ENCODE measurements around the gene ACMSD.

- TF ChIP-seq, protein P1, sequence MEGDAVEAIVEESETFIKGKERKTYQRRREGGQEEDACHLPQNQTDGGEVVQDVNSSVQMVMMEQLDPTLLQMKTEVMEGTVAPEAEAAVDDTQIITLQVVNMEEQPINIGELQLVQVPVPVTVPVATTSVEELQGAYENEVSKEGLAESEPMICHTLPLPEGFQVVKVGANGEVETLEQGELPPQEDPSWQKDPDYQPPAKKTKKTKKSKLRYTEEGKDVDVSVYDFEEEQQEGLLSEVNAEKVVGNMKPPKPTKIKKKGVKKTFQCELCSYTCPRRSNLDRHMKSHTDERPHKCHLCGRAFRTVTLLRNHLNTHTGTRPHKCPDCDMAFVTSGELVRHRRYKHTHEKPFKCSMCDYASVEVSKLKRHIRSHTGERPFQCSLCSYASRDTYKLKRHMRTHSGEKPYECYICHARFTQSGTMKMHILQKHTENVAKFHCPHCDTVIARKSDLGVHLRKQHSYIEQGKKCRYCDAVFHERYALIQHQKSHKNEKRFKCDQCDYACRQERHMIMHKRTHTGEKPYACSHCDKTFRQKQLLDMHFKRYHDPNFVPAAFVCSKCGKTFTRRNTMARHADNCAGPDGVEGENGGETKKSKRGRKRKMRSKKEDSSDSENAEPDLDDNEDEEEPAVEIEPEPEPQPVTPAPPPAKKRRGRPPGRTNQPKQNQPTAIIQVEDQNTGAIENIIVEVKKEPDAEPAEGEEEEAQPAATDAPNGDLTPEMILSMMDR (IDR thresholded peaks at IDR 0.05), result no peak
- no peak for TF ChIP-seq POLR2A (IDR thresholded peaks at IDR 0.05)
These were observed 42.7 kb upstream of the ACMSD start for GRCh38 chr2:134795765-134796164.

Measured in testis (tissue), 2 donors.